ENCODE data around the gene CCDC201.

- no peak for TF ChIP-seq CTCF (IDR thresholded peaks at IDR 0.05; ENCODE audit: low read depth, low read length)
- no peak for TF ChIP-seq POLR2A (IDR thresholded peaks at IDR 0.05; ENCODE audit: extremely low read depth, insufficient read length)
- TF ChIP-seq MYC (IDR thresholded peaks at IDR 0.05; ENCODE audit: low read depth, low read length): no peak
Measured at GRCh38 chr7:45873035-45873354, at the start of gene CCDC201.
